ENCODE measurements around the gene METTL22.

Gene METTL22

GRCh38 chr16:8668113-8668512 lies 46.6 kb downstream of the METTL22 start:
- DNase-seq: no peak

- no peak for DNase-seq
Observed at GRCh38 chr16:8669481-8669880, 48.0 kb downstream of the METTL22 start.

GRCh38 chr16:8670014-8670560 lies 48.6 kb downstream of the METTL22 start:
- no peak for DNase-seq

GRCh38 chr16:8673611-8674412 lies 52.3 kb downstream of the METTL22 start:
- no peak for DNase-seq

- peak; percentile 12 for DNase-seq
Observed at GRCh38 chr16:8674413-8675022, 53.0 kb downstream of the METTL22 start, which contains the start of gene ABAT. Gene ABAT, plus strand, starts transcription at chr16:8674617. Its CDS starts 61,123 bp downstream, at chr16:8735740.

GRCh38 chr16:8675183-8676159 lies 54.0 kb downstream of the METTL22 start:
- DNase-seq: no peak

GRCh38 chr16:8676160-8676547 lies 54.7 kb downstream of the METTL22 start:
- no peak for DNase-seq

- no peak for DNase-seq
Observed at GRCh38 chr16:8676737-8677375, 55.4 kb downstream of the METTL22 start.

- DNase-seq: no peak
Observed at GRCh38 chr16:8677481-8677880, 56.0 kb downstream of the METTL22 start.

- no peak for DNase-seq
Observed at GRCh38 chr16:8678068-8678927, 56.8 kb downstream of the METTL22 start.

- no peak for DNase-seq
Observed at GRCh38 chr16:8679151-8679550, 57.7 kb downstream of the METTL22 start.

- DNase-seq: no peak
Observed at GRCh38 chr16:8682551-8683259, 61.2 kb downstream of the METTL22 start.

GRCh38 chr16:8683640-8684039 lies 62.1 kb downstream of the METTL22 start:
- DNase-seq: no peak

GRCh38 chr16:8685617-8686016 lies 64.1 kb downstream of the METTL22 start:
- DNase-seq: no peak

- DNase-seq: no peak
Observed at GRCh38 chr16:8686031-8686621, 64.6 kb downstream of the METTL22 start.

GRCh38 chr16:8686879-8687278 lies 65.4 kb downstream of the METTL22 start:
- DNase-seq: no peak

GRCh38 chr16:8689686-8690085 lies 68.2 kb downstream of the METTL22 start:
- DNase-seq: no peak

- no peak for DNase-seq
Observed at GRCh38 chr16:8691728-8692127, 70.2 kb downstream of the METTL22 start.

- no peak for DNase-seq
Observed at GRCh38 chr16:8694795-8695728, 73.6 kb downstream of the METTL22 start.

All from NCI-H1694 (cell line).